SK-N-SH (cell line): Measurements from ENCODE around the gene GPR137. TPM values are rescaled to one million over a fixed set of nuclear protein-coding genes. Genes with fewer than 3 reads are reported as not detected.

Experiments used
- CTCF ChIA-PET: fragments of 300-600, 350-600 bp; formaldehyde crosslinking; extraction: SDS; loops from one replicate; lab custom pipeline; 2021; lab: Yijun Ruan, JAX
- POLR2A ChIA-PET: fragments of 350-600 bp; sonication (Branson Sonifier 250); formaldehyde crosslinking; extraction: SDS; loops from one replicate; lab custom pipeline; 2020; ENCODE audit warnings: antibody characterized with exemption, inconsistent platforms; lab: Yijun Ruan, JAX
- DNase-seq: peaks from one replicate; pipeline ENCODE4 v3.0.0; 2012
- H2AFZ ChIP-seq: fragments of 200-600 bp; sonication (generic); 2 replicates; pipeline ENCODE4 v1.8.1; 2016; ENCODE audit warnings: antibody characterized with exemption, mild to moderate bottlenecking, low read depth
- H3F3A ChIP-seq: fragments of 200-600 bp; sonication (generic); replicated peaks from 2 replicates; pipeline ENCODE3; 2016; ENCODE audit warnings: antibody characterized with exemption, mild to moderate bottlenecking; ENCODE audit not compliant: insufficient read depth
- H3K27ac ChIP-seq, 2 experiments: fragments of 200-500 bp in 1 of 2; fragments of 200-600 bp in 1 of 2; sonication (Bioruptor generic) in 1 of 2; sonication (generic), shearing (Covaris generic) in 1 of 2; 2 replicates each; pipeline versions ENCODE4 v1.5.1 to v1.6.1; 2014 to 2016; ENCODE audit warnings: low read depth in 2 of 2, inconsistent platforms in 1 of 2, low read length in 1 of 2, mild to moderate bottlenecking in 1 of 2, mixed read lengths in 1 of 2
- H3K27me3 ChIP-seq: fragments of 200-600 bp; sonication (generic), shearing (Covaris generic); 2 replicates; pipeline ENCODE4 v1.6.1; 2016; ENCODE audit warnings: mixed run types; ENCODE audit not compliant: insufficient read depth
- H3K36me3 ChIP-seq, 2 experiments: fragments of 200-500 bp in 1 of 2; fragments of 200-600 bp in 1 of 2; sonication (Bioruptor generic) in 1 of 2; sonication (generic) in 1 of 2; replicated peaks in 1 of 2; 2 replicates each; pipeline versions ENCODE3 to v1.5.1; 2014 to 2016; ENCODE audit warnings: low read length in 1 of 2, mild to moderate bottlenecking in 1 of 2; ENCODE audit not compliant: insufficient read depth in 2 of 2, control insufficient read depth in 1 of 2
- H3K4me1 ChIP-seq, 2 experiments: fragments of 200-500 bp in 1 of 2; fragments of 200-600 bp in 1 of 2; sonication (Bioruptor generic) in 1 of 2; sonication (generic), shearing (Covaris generic) in 1 of 2; 2 replicates each; pipeline versions ENCODE4 v1.5.1 to v1.6.1; 2014 to 2016; ENCODE audit warnings: low read depth in 1 of 2, low read length in 1 of 2, mixed run types in 1 of 2; ENCODE audit not compliant: insufficient read depth in 2 of 2, control insufficient read depth in 1 of 2
- H3K4me2 ChIP-seq: fragments of 200-600 bp; sonication (generic), shearing (Covaris generic); 2 replicates; pipeline ENCODE4 v1.6.1; 2017; ENCODE audit warnings: mixed run types
- H3K4me3 ChIP-seq, 2 experiments: fragments of 200-500 bp in 1 of 2; fragments of 200-600 bp in 1 of 2; sonication (Bioruptor generic) in 1 of 2; sonication (generic), shearing (Covaris generic) in 1 of 2; 2 replicates each; pipeline versions ENCODE4 v1.5.1 to v1.8.1; 2014 to 2016; ENCODE audit warnings: low read depth in 2 of 2, inconsistent platforms in 1 of 2, low read length in 1 of 2, mild to moderate bottlenecking in 1 of 2, mixed read lengths in 1 of 2, moderate library complexity in 1 of 2
- H3K79me2 ChIP-seq: fragments of 200-600 bp; sonication (generic); 2 replicates; pipeline ENCODE4 v1.8.1; 2017; ENCODE audit warnings: mild to moderate bottlenecking; ENCODE audit not compliant: insufficient read depth
- H3K9ac ChIP-seq: fragments of 200-600 bp; sonication (generic); 2 replicates; pipeline ENCODE4 v1.6.1; 2017; ENCODE audit warnings: mixed run types
- H3K9me2 ChIP-seq: fragments of 200-600 bp; sonication (generic); 2 replicates; pipeline ENCODE4 v1.6.1; 2017; ENCODE audit warnings: mixed run types
- H3K9me3 ChIP-seq: fragments of 200-600 bp; sonication (generic); 2 replicates; pipeline ENCODE4 v1.6.1; 2017; ENCODE audit warnings: mixed run types, mild to moderate bottlenecking, moderate library complexity
- H4K20me1 ChIP-seq: fragments of 200-600 bp; sonication (generic); 2 replicates; pipeline ENCODE4 v1.6.1; 2017; ENCODE audit warnings: mild to moderate bottlenecking, mixed run types; ENCODE audit not compliant: insufficient read depth
- CHD2 ChIP-seq: fragments of 150-350 bp; IDR thresholded peaks from 2 replicates; pipeline ENCODE4 v1.6.1; 2018; ENCODE audit warnings: low read length; ENCODE audit not compliant: partially characterized antibody
- CTCF ChIP-seq: fragments of 200-600 bp; sonication (generic); IDR thresholded peaks from 2 replicates; pipeline ENCODE4 v1.6.1; 2017; ENCODE audit warnings: antibody characterized with exemption, mild to moderate bottlenecking, moderate library complexity
- EP300 ChIP-seq, 2 experiments: IDR thresholded peaks; 2 replicates each; pipeline versions ENCODE4 v1.4.0 to v1.6.1; 2012; ENCODE audit warnings: borderline replicate concordance in 1 of 2, low read depth in 1 of 2, low read length in 1 of 2
- FOSL2 ChIP-seq: IDR thresholded peaks from 2 replicates; pipeline ENCODE4 v1.4.0; 2012; ENCODE audit warnings: low read depth, mild to moderate bottlenecking, moderate library complexity, borderline replicate concordance
- JUND ChIP-seq: IDR thresholded peaks from 2 replicates; pipeline ENCODE4 v1.4.0; 2012
- MEF2A ChIP-seq: IDR thresholded peaks from 2 replicates; pipeline ENCODE4 v1.4.0; 2012; ENCODE audit warnings: low read depth, borderline replicate concordance
- MXI1 ChIP-seq: IDR thresholded peaks from 2 replicates; pipeline ENCODE4 v1.6.1; 2012; ENCODE audit warnings: mild to moderate bottlenecking, low read depth, low read length, improper control_type of control experiment
- PBX3 ChIP-seq: IDR thresholded peaks from 2 replicates; pipeline ENCODE4; 2012
- RFX5 ChIP-seq: IDR thresholded peaks from 2 replicates; pipeline ENCODE4 v1.6.1; 2012; ENCODE audit warnings: mild to moderate bottlenecking, improper control_type of control experiment, low read length
- RXRA ChIP-seq: IDR thresholded peaks from 2 replicates; pipeline ENCODE4 v1.4.0; 2012; ENCODE audit warnings: low read depth, mild to moderate bottlenecking, borderline replicate concordance
- TCF12 ChIP-seq: IDR thresholded peaks from 2 replicates; pipeline ENCODE4 v1.4.0; 2012
- YY1 ChIP-seq: IDR thresholded peaks from 2 replicates; pipeline ENCODE4 v1.4.0; 2012; ENCODE audit warnings: low read depth, mild to moderate bottlenecking
- WGBS: methylation state at CpG from one replicate; pipeline ENCODE4 v1.1.6; 2017; ENCODE audit warnings: low lambda C conversion rate; 5-methylcytosine and 5-hydroxymethylcytosine counted together
- polyA plus RNA-seq, 3 experiments: library from polyadenylated mRNA; depleted of rRNA; stranded (reverse); fragments of >200 nt; gene quantifications; 2 replicates each; pipeline ENCODE4 v1.2.3, GENCODE V29; 2012

The GPR137 gene
- polyA plus RNA-seq, 1 of the 3 experiments (the other 2 are of a cell fraction) = 29.9 TPM

GRCh38 chr11:64295760-64296159, 10.1 kb downstream of the GPR137 start (continued):
- no peak for TF ChIP-seq FOSL2
- TF ChIP-seq EP300 (IDR thresholded peaks at IDR 0.05; ENCODE audit: borderline replicate concordance in 1 of 2, low read depth in 1 of 2, low read length in 1 of 2) = no peak

GRCh38 chr11:64296236-64296635, 10.6 kb downstream of the GPR137 start:
- no peaks in the 10 kb centered on the region for H3K79me2 ChIP-seq
- peaks cover 0 to 5% of the 10 kb centered on the region in 2 experiments; a peak in 1 of 4 replicates for H3K4me1 ChIP-seq
- ChIA-PET CTCF (interaction anchor here (1.7 to 1.9 kb wide), 2 partner anchors 11 to 26 kb away, joined by 5 to 12 read pairs; partner anchors contain the start of genes BAD and GPR137), POLR2A (interaction anchor here (0.6 to 0.7 kb wide), 2 partner anchors 8 to 18 kb away, joined by 3 read pairs; no protein-coding TSS in a partner anchor)
- H3K9me2 ChIP-seq = no peaks in the 10 kb centered on the region
- no peak for DNase-seq
- H3K27me3 ChIP-seq = peaks cover 13% of the 10 kb centered on the region
- no peaks in the 10 kb centered on the region for H4K20me1 ChIP-seq
- no peaks in the 10 kb centered on the region for H3F3A ChIP-seq
- H2AFZ ChIP-seq = no peak overlapping the region
- no peaks in the 10 kb centered on the region for H3K36me3 ChIP-seq
- H3K4me3 ChIP-seq = no peak overlapping the region
- H3K9me3 ChIP-seq = no peaks in the 10 kb centered on the region
- 25% methylated on average over 1 of the region's 1 CpG for WGBS
- TF ChIP-seq RXRA (no peak), CHD2 (no peak), RFX5 (no peak), MXI1 (no peak), PBX3 (no peak), CTCF (no peak), YY1 (no peak), JUND (no peak), MEF2A (no peak), TCF12 (no peak)
- no peak overlapping the region for H3K27ac ChIP-seq
- H3K9ac ChIP-seq = no peak overlapping the region
- no peak overlapping the region for H3K4me2 ChIP-seq
